ENCODE data around the gene RGS19. TPM values are rescaled to one million over a fixed set of nuclear protein-coding genes. Genes with fewer than 3 reads are reported as not detected.
A peak's percentile ranks its signal among the peaks of the same experiment; 100 is the strongest.

The RGS19 gene
- total RNA-seq, 1 experiment from 2014 or later: 17.2 TPM

DNA sequence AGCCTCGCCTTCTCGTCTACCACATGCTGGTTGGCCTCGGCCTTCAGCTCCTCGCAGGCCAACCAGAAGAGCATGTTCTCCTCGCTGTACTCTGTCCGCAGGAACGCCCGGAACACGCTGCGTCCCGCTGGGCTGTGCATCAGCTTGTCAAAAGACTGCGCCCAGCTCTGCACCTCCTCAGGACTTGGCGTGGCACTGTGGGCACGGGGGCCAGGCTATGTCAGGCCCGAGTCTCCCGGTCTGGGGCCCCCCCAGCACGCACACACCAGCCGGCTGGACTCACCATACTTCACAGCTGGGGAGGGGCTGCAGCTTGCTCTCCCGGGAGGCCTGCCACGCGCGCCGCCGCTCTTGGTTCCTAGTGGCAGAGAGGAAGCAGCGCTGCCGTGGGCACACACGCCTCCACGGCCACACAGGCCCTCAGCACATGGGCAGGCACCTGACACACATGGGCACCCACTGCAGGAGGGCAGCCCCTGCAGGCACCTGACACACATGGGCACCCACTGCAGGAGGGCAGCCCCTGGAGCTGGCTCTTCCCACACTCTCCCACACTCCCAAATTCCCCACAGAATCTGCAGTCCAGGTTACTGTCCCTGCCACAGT lies 5.0 kb downstream of the RGS19 start:
- H3K27ac Mint-ChIP-seq (ENCODE audit: unreplicated experiment): no peak overlapping the region
- H3K27me3 Mint-ChIP-seq (ENCODE audit: unreplicated experiment): no peaks in the 10 kb centered on the region
- BruUV-seq (replicated peaks): no TSS peak
- H3K4me3 Mint-ChIP-seq (ENCODE audit: low read depth, unreplicated experiment): no peak overlapping the region
- CTCF ChIA-PET: interaction anchor here (0.6 to 1.9 kb wide), 4 partner anchors 9 to 100 kb away, joined by 3 to 5 read pairs (median 4); no protein-coding TSS in a partner anchor
- H3K9me3 Mint-ChIP-seq (ENCODE audit: low read depth, unreplicated experiment): no peaks in the 10 kb centered on the region
- TF ChIP-seq, protein P1, sequence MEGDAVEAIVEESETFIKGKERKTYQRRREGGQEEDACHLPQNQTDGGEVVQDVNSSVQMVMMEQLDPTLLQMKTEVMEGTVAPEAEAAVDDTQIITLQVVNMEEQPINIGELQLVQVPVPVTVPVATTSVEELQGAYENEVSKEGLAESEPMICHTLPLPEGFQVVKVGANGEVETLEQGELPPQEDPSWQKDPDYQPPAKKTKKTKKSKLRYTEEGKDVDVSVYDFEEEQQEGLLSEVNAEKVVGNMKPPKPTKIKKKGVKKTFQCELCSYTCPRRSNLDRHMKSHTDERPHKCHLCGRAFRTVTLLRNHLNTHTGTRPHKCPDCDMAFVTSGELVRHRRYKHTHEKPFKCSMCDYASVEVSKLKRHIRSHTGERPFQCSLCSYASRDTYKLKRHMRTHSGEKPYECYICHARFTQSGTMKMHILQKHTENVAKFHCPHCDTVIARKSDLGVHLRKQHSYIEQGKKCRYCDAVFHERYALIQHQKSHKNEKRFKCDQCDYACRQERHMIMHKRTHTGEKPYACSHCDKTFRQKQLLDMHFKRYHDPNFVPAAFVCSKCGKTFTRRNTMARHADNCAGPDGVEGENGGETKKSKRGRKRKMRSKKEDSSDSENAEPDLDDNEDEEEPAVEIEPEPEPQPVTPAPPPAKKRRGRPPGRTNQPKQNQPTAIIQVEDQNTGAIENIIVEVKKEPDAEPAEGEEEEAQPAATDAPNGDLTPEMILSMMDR (IDR thresholded peaks at IDR 0.05; ENCODE audit: unreplicated experiment): no peak
- DNase-seq: no peak
- intact Hi-C loops (cut with micrococcal nuclease; ENCODE audit: unreplicated experiment): no loop called here
- peaks cover 25% of the 10 kb centered on the region for H3K36me3 Mint-ChIP-seq (ENCODE audit: insufficient read depth, unreplicated experiment)
- peaks cover 16% of the 10 kb centered on the region for H3K4me1 Mint-ChIP-seq (ENCODE audit: low read depth, unreplicated experiment)

DNA sequence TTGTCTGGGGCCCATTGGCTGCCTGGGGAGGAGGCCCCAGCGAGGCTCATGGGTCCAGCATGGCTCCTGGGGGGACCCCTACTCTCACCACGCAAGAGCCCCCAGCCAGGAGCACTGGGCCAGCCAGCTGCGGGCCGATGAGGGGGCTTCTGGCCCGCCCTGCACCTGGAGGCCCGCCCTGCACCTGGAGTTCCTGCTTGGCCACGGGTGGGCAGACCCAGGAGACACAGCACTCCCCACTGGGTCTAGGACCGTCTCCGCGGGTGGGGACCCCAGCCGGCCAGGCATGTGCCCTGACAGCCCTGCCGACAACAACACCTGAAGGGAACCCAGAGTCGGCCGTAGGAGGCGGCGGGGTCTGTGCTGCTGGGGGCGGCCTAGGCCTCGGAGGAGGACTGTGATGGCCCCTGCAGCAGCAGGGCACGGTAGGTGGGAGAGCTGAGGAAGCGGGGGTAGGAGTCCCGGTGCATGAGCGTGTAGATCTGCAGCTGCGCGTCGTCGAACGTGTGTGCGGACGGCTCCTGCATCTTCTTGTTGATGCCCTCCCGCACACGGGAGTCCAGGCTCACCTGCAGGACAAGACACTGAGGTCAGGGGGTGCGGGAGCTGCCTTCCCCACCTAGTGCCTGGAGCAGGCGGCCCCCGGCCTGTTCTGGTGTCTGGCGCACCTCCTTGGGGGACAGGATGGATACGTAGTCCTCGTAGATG lies 5.7 kb downstream of the RGS19 start:
- BruUV-seq (replicated peaks): no TSS peak
- Mint-ChIP-seq H3K36me3 (ENCODE audit: insufficient read depth, unreplicated experiment) (peaks cover 19% of the 10 kb centered on the region), H3K27me3 (ENCODE audit: unreplicated experiment) (no peaks in the 10 kb centered on the region), H3K27ac (ENCODE audit: unreplicated experiment) (no peak overlapping the region), H3K9me3 (ENCODE audit: low read depth, unreplicated experiment) (no peaks in the 10 kb centered on the region), H3K4me1 (ENCODE audit: low read depth, unreplicated experiment) (peaks cover 9% of the 10 kb centered on the region), H3K4me3 (ENCODE audit: low read depth, unreplicated experiment) (no peak overlapping the region)
- CTCF ChIA-PET: interaction anchor here (0.6 to 1.9 kb wide), 3 partner anchors 10 to 100 kb away, joined by 3 to 5 read pairs (median 3); no protein-coding TSS in a partner anchor
- no peak for DNase-seq
- intact Hi-C loops (cut with micrococcal nuclease; ENCODE audit: unreplicated experiment): no loop called here
- TF ChIP-seq, protein P1 (IDR thresholded peaks at IDR 0.05; ENCODE audit: unreplicated experiment): no peak

DNA sequence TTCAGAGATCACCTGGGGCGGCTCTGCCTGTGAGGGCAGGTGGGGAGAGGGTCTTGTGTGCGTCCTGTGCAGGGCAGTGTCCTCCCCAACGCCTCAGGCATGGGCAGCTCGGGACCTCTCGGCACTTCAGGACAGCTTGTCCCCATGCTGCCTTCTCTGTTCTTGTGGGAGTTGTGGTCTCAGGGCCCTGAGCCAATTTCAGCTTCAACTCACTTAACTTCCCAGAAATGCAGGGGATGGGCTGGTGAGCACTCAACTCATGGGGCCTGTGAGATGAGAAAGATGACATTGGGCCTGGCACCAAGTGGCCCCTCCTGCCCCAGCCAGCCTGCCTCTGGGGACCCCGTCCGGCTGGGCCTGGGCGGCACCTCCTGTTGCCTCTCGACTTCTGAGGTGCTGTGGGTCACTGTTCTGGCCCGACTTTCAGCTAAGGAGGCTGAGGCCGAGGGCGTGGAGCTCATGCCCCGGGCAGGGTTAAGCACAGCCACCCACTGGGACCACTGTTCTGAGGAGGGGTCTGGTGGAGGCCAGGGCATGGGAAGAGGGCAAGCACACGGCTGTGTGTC lies 6.7 kb downstream of the RGS19 start:
- no peak for DNase-seq
- H3K27me3 Mint-ChIP-seq (ENCODE audit: unreplicated experiment): no peaks in the 10 kb centered on the region
- H3K4me3 Mint-ChIP-seq (ENCODE audit: low read depth, unreplicated experiment): no peak overlapping the region
- intact Hi-C loops (cut with micrococcal nuclease; ENCODE audit: unreplicated experiment): no loop called here
- BruUV-seq (replicated peaks): no TSS peak
- no peaks in the 10 kb centered on the region for H3K4me1 Mint-ChIP-seq (ENCODE audit: low read depth, unreplicated experiment)
- H3K36me3 Mint-ChIP-seq (ENCODE audit: insufficient read depth, unreplicated experiment): peaks cover 19% of the 10 kb centered on the region
- H3K9me3 Mint-ChIP-seq (ENCODE audit: low read depth, unreplicated experiment): no peaks in the 10 kb centered on the region
- TF ChIP-seq, protein P1 (IDR thresholded peaks at IDR 0.05; ENCODE audit: unreplicated experiment): no peak
- CTCF ChIA-PET: interaction anchor here (1.9 kb wide), 1 partner anchor 11 kb away, joined by 5 read pairs; no protein-coding TSS in a partner anchor
- H3K27ac Mint-ChIP-seq (ENCODE audit: unreplicated experiment): peak overlapping the region; percentile 12

DNA sequence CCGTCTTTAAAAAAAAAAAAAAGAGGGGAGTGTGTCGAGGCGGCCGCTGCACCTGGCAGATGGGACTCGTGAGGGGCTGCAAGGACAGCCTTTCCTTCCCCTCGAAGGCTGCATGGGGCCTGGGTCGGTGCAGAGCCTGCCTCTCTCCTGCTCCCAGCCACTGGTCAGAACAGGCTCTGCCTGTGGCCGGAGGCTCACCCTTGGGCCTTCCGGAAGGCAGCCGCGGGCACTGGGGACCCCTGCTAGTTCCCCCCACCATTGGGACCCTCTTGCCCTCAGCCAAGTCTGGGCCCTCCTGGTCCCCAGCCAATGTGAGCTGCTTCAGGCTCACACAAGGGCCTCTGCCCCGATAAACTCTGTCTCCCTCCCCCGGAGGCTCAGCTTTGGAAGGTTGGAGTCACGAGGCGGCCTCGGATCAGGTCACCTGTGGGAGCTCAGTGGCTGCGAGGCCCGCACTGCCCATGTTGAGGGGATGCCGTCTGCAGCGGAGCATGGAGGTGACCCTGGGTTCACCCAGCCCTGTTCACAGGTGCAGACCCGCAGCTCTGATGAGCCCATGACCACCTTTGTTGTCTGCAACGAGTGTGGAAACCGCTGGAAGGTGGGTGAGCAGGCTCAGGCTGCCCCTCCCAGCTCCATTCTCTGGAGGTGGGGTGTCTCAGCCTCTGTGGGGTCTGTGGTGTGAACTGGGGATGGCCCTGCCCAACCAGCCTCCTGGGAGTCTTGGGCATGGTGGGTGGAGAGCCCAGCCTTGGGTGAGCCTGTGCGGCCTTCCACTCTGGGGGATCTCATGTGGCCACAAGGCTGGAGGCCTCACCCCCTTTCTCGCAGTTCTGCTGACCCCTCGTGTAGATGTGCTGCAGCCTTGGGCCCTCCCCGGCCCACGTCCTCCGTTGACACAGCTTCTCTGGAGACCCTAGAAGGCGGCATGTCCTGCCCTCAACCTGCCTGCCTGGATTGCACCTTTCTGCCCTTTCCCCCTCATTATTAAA lies 7.7 kb downstream of the RGS19 start:
- Mint-ChIP-seq H3K27ac (ENCODE audit: unreplicated experiment) (peak overlapping the region; percentile 12), H3K4me3 (ENCODE audit: low read depth, unreplicated experiment) (no peak overlapping the region), H3K9me3 (ENCODE audit: low read depth, unreplicated experiment) (no peaks in the 10 kb centered on the region), H3K4me1 (ENCODE audit: low read depth, unreplicated experiment) (peaks cover 9% of the 10 kb centered on the region), H3K27me3 (ENCODE audit: unreplicated experiment) (no peaks in the 10 kb centered on the region), H3K36me3 (ENCODE audit: insufficient read depth, unreplicated experiment) (peaks cover 20% of the 10 kb centered on the region)
- TF ChIP-seq, protein P1 (IDR thresholded peaks at IDR 0.05; ENCODE audit: unreplicated experiment): no peak
- DNase-seq: no peak
- CTCF ChIA-PET: interaction anchor here (0.7 to 1.1 kb wide), 3 partner anchors 11 to 650 kb away, joined by 3 to 4 read pairs (median 4); no protein-coding TSS in a partner anchor
- intact Hi-C loops (cut with micrococcal nuclease; ENCODE audit: unreplicated experiment): no loop called here
- BruUV-seq (replicated peaks): no TSS peak
